H1 (cell line): ENCODE data around the gene TAOK2. TPM values are rescaled to one million over a fixed set of nuclear protein-coding genes. Genes with fewer than 3 reads are reported as not detected.
A peak's percentile ranks its signal among the peaks of the same experiment; 100 is the strongest.

Experiments used
- ATF2 ChIP-seq: IDR thresholded peaks from 2 replicates; pipeline ENCODE4 v1.6.1; 2012; ENCODE audit warnings: low read length, inconsistent platforms
- CEBPB ChIP-seq: IDR thresholded peaks from 2 replicates; pipeline ENCODE4 v1.6.1; 2012; ENCODE audit warnings: low read depth, low read length
- NANOG ChIP-seq: IDR thresholded peaks from 2 replicates; pipeline ENCODE4 v1.6.1; 2011; ENCODE audit warnings: low read length, low read depth, mild to moderate bottlenecking, inconsistent platforms; ENCODE audit not compliant: insufficient read depth, poor library complexity, severe bottlenecking
- RAD21 ChIP-seq, 2 experiments: IDR thresholded peaks in 1 of 2; conservative IDR thresholded peaks in 1 of 2; 2 replicates each; pipeline ENCODE4 v1.6.1; 2011; ENCODE audit warnings: low read depth in 2 of 2, low read length in 2 of 2, improper control_type of control experiment in 1 of 2, inconsistent platforms in 1 of 2, mild to moderate bottlenecking in 1 of 2, moderate library complexity in 1 of 2
- SIX5 ChIP-seq: IDR thresholded peaks from 2 replicates; pipeline ENCODE4 v1.6.1; 2011; ENCODE audit warnings: mild to moderate bottlenecking, low read depth, low read length
- SRF ChIP-seq: IDR thresholded peaks from 2 replicates; pipeline ENCODE4 v1.6.1; 2011; ENCODE audit warnings: mild to moderate bottlenecking, low read depth, low read length, moderate library complexity
- polyA plus RNA-seq, 7 experiments: library from polyadenylated mRNA; depleted of rRNA in 3 of 7; stranded (reverse) in 5 of 7; unstranded in 2 of 7; fragments of >200 nt in 5 of 7; fragments of 200-250 nt in 2 of 7; gene quantifications; 1 replicate in 5 of 7; 2 replicates in 1 of 7; 4 replicates in 1 of 7; pipeline versions ENCODE4 v1.2.1 to v1.2.3, GENCODE V29; 2011 to 2013; ENCODE audit warnings: missing spikeins in 2 of 7, mixed read lengths in 2 of 7
- total RNA-seq: library from RNA; stranded (reverse); fragmentation: NEBNext Ultra II Directional; extraction: Animal tissue kit (Norgen Biotek cat#: 25700); gene quantifications from 2 replicates; pipeline ENCODE4 v1.2.1, GENCODE V29; 2021

The TAOK2 gene
- total and polyA plus RNA-seq, 2 of the 8 experiments (the other 6 are each of a cell fraction or from before 2014, with no cell fraction given) = 13.5 to 32.6 TPM

- no peak for TF ChIP-seq SRF
- no peak for TF ChIP-seq NANOG
- no peak for TF ChIP-seq CEBPB
- TF ChIP-seq ATF2 = no peak
- TF ChIP-seq RAD21 (IDR thresholded peaks at IDR 0.05 in 1 of 2, conservative IDR thresholded peaks at IDR 0.05 in 1 of 2; ENCODE audit: low read depth in 2 of 2, low read length in 2 of 2) = peak; percentile 29 to 50; a peak in 3 of 4 replicates
- no peak for TF ChIP-seq SIX5
Measured at GRCh38 chr16:30005341-30006094, 31.9 kb downstream of the TAOK2 start (continued).
